Upper lobe of left lung (tissue), 6 donors: ENCODE data around the gene EYA2. TPM values are rescaled to one million over a fixed set of nuclear protein-coding genes. Genes with fewer than 3 reads are reported as not detected.

Source experiments
- ATAC-seq, 2 donors: fragments of 200-7000 bp; cut with Tn5 transposase; one replicate each; pipeline ENCODE4 v1.9.1; 2022; ENCODE audit warnings: mild to moderate bottlenecking in 2 of 2, moderate library complexity in 2 of 2; ENCODE audit not compliant: low FRiP score in 2 of 2
- DNase-seq, 2 donors: peaks; one replicate each; pipeline ENCODE4 v3.0.0-alpha.2; 2019 to 2020
- H3K27ac ChIP-seq, 4 donors: fragments of 200-600 bp; sonication (generic); one replicate each; pipeline ENCODE4 v1.5.1; 2016 to 2019
- H3K27me3 ChIP-seq, 4 donors: fragments of 200-600 bp; sonication (generic); one replicate each; pipeline ENCODE4 v1.5.1; 2017 to 2019
- H3K36me3 ChIP-seq, 4 donors: fragments of 200-600 bp; sonication (generic); one replicate each; pipeline ENCODE4 v1.5.1; 2016 to 2019
- H3K4me1 ChIP-seq, 4 donors: fragments of 200-600 bp; sonication (generic); one replicate each; pipeline ENCODE4 v1.5.1; 2018 to 2019
- H3K4me3 ChIP-seq, 4 donors: fragments of 200-600 bp; sonication (generic); one replicate each; pipeline ENCODE4 v1.5.1; 2017 to 2019; ENCODE audit warnings: mild to moderate bottlenecking in 2 of 4, moderate library complexity in 1 of 4
- H3K9me3 ChIP-seq, 4 donors: fragments of 200-600 bp; sonication (generic); one replicate each; pipeline ENCODE4 v1.5.1; 2018 to 2019
- EP300 ChIP-seq, 4 donors: sonication (generic); formaldehyde crosslinking; IDR thresholded peaks; one replicate each; pipeline ENCODE4 v1.5.1; 2017; ENCODE audit warnings: antibody characterized with exemption in 4 of 4, control low read depth in 2 of 4
- POLR2A ChIP-seq, 4 donors: fragments of 450-650 bp; IDR thresholded peaks; one replicate each; pipeline ENCODE4 v1.5.1; 2016 to 2017; ENCODE audit warnings: antibody characterized with exemption in 4 of 4, mild to moderate bottlenecking in 2 of 4
- POLR2AphosphoS5 ChIP-seq, 2 donors: sonication (generic); formaldehyde crosslinking; IDR thresholded peaks; one replicate each; pipeline ENCODE4 v1.5.1; 2017; ENCODE audit warnings: antibody characterized with exemption in 2 of 2
- WGBS, 2 donors: methylation state at CpG; one replicate each; pipeline ENCODE4 v1.1.5; 2017 to 2018; 5-methylcytosine and 5-hydroxymethylcytosine counted together
- total RNA-seq, 6 donors: library from RNA; depleted of rRNA in 4 of 6; stranded (reverse); fragments of >200 nt in 4 of 6; gene quantifications; one replicate each; pipeline versions ENCODE4 v1.1.0 to v1.2.1, GENCODE V29; 2016 to 2021
- TF ChIP-seq, protein P1 (sequence below), 6 experiments: fragments of 450-650 bp in 4 of 6; fragments of 200-600 bp in 2 of 6; sonication (generic) in 2 of 6; IDR thresholded peaks; one replicate each; pipeline ENCODE4 v1.5.1; 2016 to 2019; ENCODE audit warnings: antibody characterized with exemption in 6 of 6
- donor health status: DM: no; HTN: no; CAD: no; lungs with moderate emphysema.
- donor health status: DM: no; HTN: yes; CAD: no; lungs with severe emphysema.

EYA2 gene
- total RNA-seq, 6 donors from 2014 or later, result 0.66 to 9.4 (median 3.0) TPM

GRCh38 chr20:47189060-47189459 is 294.4 kb downstream of the EYA2 start:
- Histone ChIP-seq H3K4me1 (no peaks in the 10 kb centered on the region), H3K27me3 (peaks cover 0 to 3% (median 0%) of the 10 kb centered on the region in 4 donors), H3K27ac (no peak overlapping the region), H3K4me3 (no peak overlapping the region), H3K9me3 (no peaks in the 10 kb centered on the region), H3K36me3 (no peaks in the 10 kb centered on the region)
- TF ChIP-seq EP300 (IDR thresholded peaks at IDR 0.05), result no peak
- TF ChIP-seq POLR2A (IDR thresholded peaks at IDR 0.05), result no peak
- no peak for TF ChIP-seq POLR2AphosphoS5 (IDR thresholded peaks at IDR 0.05)
- TF ChIP-seq, protein P1, sequence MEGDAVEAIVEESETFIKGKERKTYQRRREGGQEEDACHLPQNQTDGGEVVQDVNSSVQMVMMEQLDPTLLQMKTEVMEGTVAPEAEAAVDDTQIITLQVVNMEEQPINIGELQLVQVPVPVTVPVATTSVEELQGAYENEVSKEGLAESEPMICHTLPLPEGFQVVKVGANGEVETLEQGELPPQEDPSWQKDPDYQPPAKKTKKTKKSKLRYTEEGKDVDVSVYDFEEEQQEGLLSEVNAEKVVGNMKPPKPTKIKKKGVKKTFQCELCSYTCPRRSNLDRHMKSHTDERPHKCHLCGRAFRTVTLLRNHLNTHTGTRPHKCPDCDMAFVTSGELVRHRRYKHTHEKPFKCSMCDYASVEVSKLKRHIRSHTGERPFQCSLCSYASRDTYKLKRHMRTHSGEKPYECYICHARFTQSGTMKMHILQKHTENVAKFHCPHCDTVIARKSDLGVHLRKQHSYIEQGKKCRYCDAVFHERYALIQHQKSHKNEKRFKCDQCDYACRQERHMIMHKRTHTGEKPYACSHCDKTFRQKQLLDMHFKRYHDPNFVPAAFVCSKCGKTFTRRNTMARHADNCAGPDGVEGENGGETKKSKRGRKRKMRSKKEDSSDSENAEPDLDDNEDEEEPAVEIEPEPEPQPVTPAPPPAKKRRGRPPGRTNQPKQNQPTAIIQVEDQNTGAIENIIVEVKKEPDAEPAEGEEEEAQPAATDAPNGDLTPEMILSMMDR (IDR thresholded peaks at IDR 0.05), result no peak
- DNase-seq (no peak), ATAC-seq (no peak)
- WGBS, 2 donors, result 59 to 61% methylated on average over 11 of the region's 11 CpGs

DNA sequence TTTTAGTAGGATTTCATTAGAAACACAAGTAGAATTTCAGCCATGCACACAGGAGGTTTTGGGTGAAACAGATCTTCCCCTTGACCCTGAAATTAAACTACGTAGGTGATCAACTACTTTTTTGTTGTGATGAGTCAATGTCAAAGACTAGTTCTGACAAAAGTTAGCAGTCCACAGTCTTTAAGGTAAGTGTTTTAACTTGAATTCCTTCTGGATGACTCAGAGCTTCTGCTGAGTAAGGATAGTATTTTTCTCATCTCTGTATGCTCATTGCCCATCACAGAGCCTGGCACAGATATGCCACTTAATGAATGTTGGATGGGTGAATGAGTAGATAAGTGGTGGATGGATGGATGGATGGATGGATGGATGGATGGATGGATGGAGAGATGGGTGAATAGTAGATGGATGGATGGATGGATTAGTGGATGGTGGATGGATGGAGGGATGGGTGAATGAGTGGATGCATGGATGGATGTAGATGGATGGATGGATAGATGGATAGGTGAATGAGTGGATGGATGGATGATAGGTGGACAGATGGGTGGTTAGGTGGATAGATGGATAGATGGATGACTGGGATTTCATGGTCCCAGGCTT is 296.5 kb downstream of the EYA2 start:
- Histone ChIP-seq H3K27ac (no peak overlapping the region), H3K27me3 (peaks cover 0 to 3% (median 0%) of the 10 kb centered on the region in 4 donors), H3K4me3 (no peak overlapping the region), H3K4me1 (peaks cover under 1 to 6% (median 4%) of the 10 kb centered on the region in 4 donors), H3K36me3 (no peaks in the 10 kb centered on the region), H3K9me3 (no peaks in the 10 kb centered on the region)
- WGBS, 2 donors, result 86 to 89% methylated on average over 1 of the region's 1 CpG
- ATAC-seq (no peak), DNase-seq (no peak)
- no peak for TF ChIP-seq EP300 (IDR thresholded peaks at IDR 0.05)
- TF ChIP-seq, protein P1 (IDR thresholded peaks at IDR 0.05), result no peak

DNA sequence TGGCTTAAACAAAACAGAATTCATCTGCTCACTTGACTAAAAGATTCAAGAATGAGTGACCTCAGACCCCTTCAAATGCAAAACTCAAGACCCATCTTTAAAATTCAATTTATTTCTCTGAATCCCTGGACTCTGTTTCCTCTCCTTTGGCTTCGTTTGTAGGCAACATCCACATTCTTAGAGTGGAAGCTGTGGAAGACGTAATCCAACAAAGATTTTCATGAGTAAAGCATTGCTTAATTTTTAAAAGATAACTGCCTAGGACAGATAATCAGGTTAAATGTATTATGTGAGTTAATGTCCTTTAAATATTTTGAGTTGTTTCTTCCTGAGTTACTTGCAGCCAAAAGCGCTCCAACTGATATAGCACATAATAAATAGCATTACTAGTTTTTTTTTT is 297.3 kb downstream of the EYA2 start:
- H3K27me3 ChIP-seq, result peaks cover 0 to 3% (median 0%) of the 10 kb centered on the region in 4 donors
- 77 to 80% methylated on average over 3 of the region's 3 CpGs for WGBS, 2 donors
- DNase-seq, result no peak
- H3K4me3 ChIP-seq, result no peak overlapping the region
- ATAC-seq, result no peak
- H3K36me3 ChIP-seq, result no peaks in the 10 kb centered on the region
- H3K9me3 ChIP-seq, result no peaks in the 10 kb centered on the region
- no peak overlapping the region for H3K27ac ChIP-seq
- TF ChIP-seq, protein P1 (IDR thresholded peaks at IDR 0.05), result no peak
- TF ChIP-seq POLR2A (IDR thresholded peaks at IDR 0.05) (no peak), POLR2AphosphoS5 (IDR thresholded peaks at IDR 0.05) (no peak), EP300 (IDR thresholded peaks at IDR 0.05) (no peak)
- H3K4me1 ChIP-seq, result peaks cover 7 to 10% (median 7%) of the 10 kb centered on the region in 4 donors

DNA sequence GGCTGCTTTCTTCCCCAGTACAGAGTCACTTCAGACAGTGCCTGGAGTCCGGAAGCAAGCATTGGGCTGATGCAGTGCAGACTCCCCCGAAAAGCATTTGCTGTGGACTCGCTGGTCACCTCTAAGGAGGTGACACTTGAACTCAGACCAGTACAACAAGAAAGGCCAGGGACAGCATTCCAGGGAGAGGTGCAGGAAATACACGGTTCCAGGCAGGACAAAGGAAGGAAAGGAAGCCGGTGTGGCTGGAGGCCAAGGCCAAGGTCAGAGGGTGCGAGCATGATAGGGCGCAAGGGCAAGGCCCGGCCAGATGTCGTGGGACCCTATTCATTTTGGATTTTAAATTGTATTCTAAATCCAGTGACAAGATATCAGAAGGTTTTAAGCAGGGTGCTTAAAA is 300.9 kb downstream of the EYA2 start:
- 49 to 55% methylated on average over 9 of the region's 9 CpGs for WGBS, 2 donors

More for the DNA sequence above, 300.9 kb downstream of the EYA2 start:
- no peak for TF ChIP-seq EP300 (IDR thresholded peaks at IDR 0.05)
- TF ChIP-seq POLR2AphosphoS5 (IDR thresholded peaks at IDR 0.05), result no peak
- TF ChIP-seq POLR2A (IDR thresholded peaks at IDR 0.05), result no peak
- TF ChIP-seq, protein P1 (IDR thresholded peaks at IDR 0.05), result no peak
- ATAC-seq, result no peak
- Histone ChIP-seq H3K27ac (no peak overlapping the region), H3K36me3 (no peaks in the 10 kb centered on the region), H3K4me1 (peaks cover 7 to 10% (median 7%) of the 10 kb centered on the region in 4 donors), H3K4me3 (no peak overlapping the region), H3K27me3 (no peaks in the 10 kb centered on the region), H3K9me3 (no peaks in the 10 kb centered on the region)
- no peak for DNase-seq
